ENCODE measurements around the gene NR4A3.

GRCh38 chr9:99803694-99804093 is 18.0 kb upstream of the NR4A3 start:
- TF ChIP-seq CTCF (conservative IDR thresholded peaks at IDR 0.05 in 1 of 2, IDR thresholded peaks at IDR 0.05 in 1 of 2; ENCODE audit: low read depth in 1 of 2, low read length in 2 of 2) = no peak
- TF ChIP-seq EZH2 (IDR thresholded peaks at IDR 0.05; ENCODE audit: low read length, missing control alignments) = no peak

Measured in fibroblast of lung (primary cell).